ENCODE measurements around the gene EHMT2. TPM values are rescaled to one million over a fixed set of nuclear protein-coding genes. Genes with fewer than 3 reads are reported as not detected.
A peak's percentile ranks its signal among the peaks of the same experiment; 100 is the strongest.

Gene EHMT2
- total and polyA plus RNA-seq, 2 of the 13 experiments (the other 11 are each of a cell fraction or from before 2014, with no cell fraction given) = 55.2 to 69.2 TPM

- TF ChIP-seq HBP1 (CRISPR knock-in tag; IDR thresholded peaks at IDR 0.05; ENCODE audit: low read depth) = peak; percentile 37; the same call in 1 of the 2 replicates
- TF ChIP-seq ZNF563 (CRISPR knock-in tag; IDR thresholded peaks at IDR 0.05) = no peak; the same call in 1 of the 2 replicates
- 0 out of 2 replicates have a peak, but pooled peaks have one; percentile 26 for TF ChIP-seq ZNF136 (CRISPR knock-in tag; IDR thresholded peaks at IDR 0.05; ENCODE audit: low read depth)
- TF ChIP-seq IRF9 (CRISPR knock-in tag; IDR thresholded peaks at IDR 0.05; ENCODE audit: borderline replicate concordance) = peak; percentile 73; the same call in 1 of the 2 replicates
- no peak for TF ChIP-seq ZNF605 (CRISPR knock-in tag; IDR thresholded peaks at IDR 0.05)
- TF ChIP-seq HDAC1 (CRISPR knock-in tag; IDR thresholded peaks at IDR 0.05) = peak; percentile 38; the same call in 1 of the 2 replicates
- no peak for TF ChIP-seq DNMT1 (CRISPR knock-in tag; IDR thresholded peaks at IDR 0.05)
- TF ChIP-seq ZBTB38 (CRISPR knock-in tag; IDR thresholded peaks at IDR 0.05) = no peak
- TF ChIP-seq ZNF124 (CRISPR knock-in tag; IDR thresholded peaks at IDR 0.05) = no peak
- no peak for TF ChIP-seq CREB1 (IDR thresholded peaks at IDR 0.05)
- no peak for TF ChIP-seq CREB1 (CRISPR knock-in tag; IDR thresholded peaks at IDR 0.05)
- 0 out of 2 replicates have a peak, but pooled peaks have one; percentile 11 for TF ChIP-seq ZNF615 (CRISPR knock-in tag; IDR thresholded peaks at IDR 0.05; ENCODE audit: borderline replicate concordance)
- no peak for TF ChIP-seq RNF219 (CRISPR knock-in tag; IDR thresholded peaks at IDR 0.05)
- TF ChIP-seq HOXA7 (CRISPR knock-in tag; IDR thresholded peaks at IDR 0.05) = no peak
- TF ChIP-seq AGO2 (optimal IDR thresholded peaks at IDR 0.05; ENCODE audit: low read depth, low read length) = peak; percentile 55
- TF ChIP-seq SAP130 (CRISPR knock-in tag; IDR thresholded peaks at IDR 0.05; ENCODE audit: low read depth) = peak; percentile 53; the same call in 1 of the 2 replicates
- no peak for TF ChIP-seq ZNF12 (CRISPR knock-in tag; IDR thresholded peaks at IDR 0.05)
- TF ChIP-seq ZFX (CRISPR knock-in tag; IDR thresholded peaks at IDR 0.05; ENCODE audit: low read depth) = 0 out of 2 replicates have a peak, but pooled peaks have one; percentile 3
- no peak for TF ChIP-seq MIER2 (CRISPR knock-in tag; IDR thresholded peaks at IDR 0.05)
- 0 out of 2 replicates have a peak, but pooled peaks have one; percentile 40 for TF ChIP-seq AKAP8 (CRISPR knock-in tag; IDR thresholded peaks at IDR 0.05)
- no peak for TF ChIP-seq RBAK (CRISPR knock-in tag; IDR thresholded peaks at IDR 0.05)
- no peak for TF ChIP-seq BCLAF1 (IDR thresholded peaks at IDR 0.05)
- peak; percentile 46 for TF ChIP-seq POLR2AphosphoS5 (IDR thresholded peaks at IDR 0.05; ENCODE audit: low read depth, low read length)
- TF ChIP-seq, protein P1, sequence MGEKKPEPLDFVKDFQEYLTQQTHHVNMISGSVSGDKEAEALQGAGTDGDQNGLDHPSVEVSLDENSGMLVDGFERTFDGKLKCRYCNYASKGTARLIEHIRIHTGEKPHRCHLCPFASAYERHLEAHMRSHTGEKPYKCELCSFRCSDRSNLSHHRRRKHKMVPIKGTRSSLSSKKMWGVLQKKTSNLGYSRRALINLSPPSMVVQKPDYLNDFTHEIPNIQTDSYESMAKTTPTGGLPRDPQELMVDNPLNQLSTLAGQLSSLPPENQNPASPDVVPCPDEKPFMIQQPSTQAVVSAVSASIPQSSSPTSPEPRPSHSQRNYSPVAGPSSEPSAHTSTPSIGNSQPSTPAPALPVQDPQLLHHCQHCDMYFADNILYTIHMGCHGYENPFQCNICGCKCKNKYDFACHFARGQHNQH (CRISPR knock-in tag; IDR thresholded peaks at IDR 0.05) = peak; percentile 18; the same call in 1 of the 2 replicates
These were observed 61.4 kb downstream of the EHMT2 start (continued) for GRCh38 chr6:31836047-31836473.

All from HepG2 (cell line).